Measurements from ENCODE around the gene RASSF1.

- TF ChIP-seq POLR2A (IDR thresholded peaks at IDR 0.05) (peak; percentile 23 to 77 (median 66)), CTCF (IDR thresholded peaks at IDR 0.05) (peak in 4 of 7 experiments; percentile 21 to 34 (median 27))
Measured at GRCh38 chr3:50303013-50303815, 37.4 kb downstream of the RASSF1 start, which contains the start of gene HYAL1.

All from body of pancreas (tissue), 4 donors.